Stimulated activated CD8-positive, alpha-beta memory T cell treated with anti-CD3 and anti-CD28 coated beads, Interleukin-4, amount 100 ng/mL, for 4 hours (primary cell): Measurements from ENCODE around the gene NOTCH1.
A peak's percentile ranks its signal among the peaks of the same experiment; 100 is the strongest.

ENCODE experiments used
- DNase-seq, 2 donors: peaks; one replicate each; pipeline ENCODE4 v3.0.0-alpha.2; 2020; ENCODE audit warnings: low read depth in 2 of 2, low spot score in 1 of 2

The NOTCH1 gene

GRCh38 chr9:136486131-136486530 is 59.7 kb downstream of the NOTCH1 start:
- DNase-seq, result no peak

GRCh38 chr9:136485049-136486045 is 60.5 kb downstream of the NOTCH1 start:
- DNase-seq, result peak; percentile 67 to 81

- no peak for DNase-seq
These were observed 61.4 kb downstream of the NOTCH1 start for GRCh38 chr9:136484153-136485048.

- peak; percentile 85 to 86 for DNase-seq
These were observed 62.2 kb downstream of the NOTCH1 start for GRCh38 chr9:136483589-136484152.

DNA sequence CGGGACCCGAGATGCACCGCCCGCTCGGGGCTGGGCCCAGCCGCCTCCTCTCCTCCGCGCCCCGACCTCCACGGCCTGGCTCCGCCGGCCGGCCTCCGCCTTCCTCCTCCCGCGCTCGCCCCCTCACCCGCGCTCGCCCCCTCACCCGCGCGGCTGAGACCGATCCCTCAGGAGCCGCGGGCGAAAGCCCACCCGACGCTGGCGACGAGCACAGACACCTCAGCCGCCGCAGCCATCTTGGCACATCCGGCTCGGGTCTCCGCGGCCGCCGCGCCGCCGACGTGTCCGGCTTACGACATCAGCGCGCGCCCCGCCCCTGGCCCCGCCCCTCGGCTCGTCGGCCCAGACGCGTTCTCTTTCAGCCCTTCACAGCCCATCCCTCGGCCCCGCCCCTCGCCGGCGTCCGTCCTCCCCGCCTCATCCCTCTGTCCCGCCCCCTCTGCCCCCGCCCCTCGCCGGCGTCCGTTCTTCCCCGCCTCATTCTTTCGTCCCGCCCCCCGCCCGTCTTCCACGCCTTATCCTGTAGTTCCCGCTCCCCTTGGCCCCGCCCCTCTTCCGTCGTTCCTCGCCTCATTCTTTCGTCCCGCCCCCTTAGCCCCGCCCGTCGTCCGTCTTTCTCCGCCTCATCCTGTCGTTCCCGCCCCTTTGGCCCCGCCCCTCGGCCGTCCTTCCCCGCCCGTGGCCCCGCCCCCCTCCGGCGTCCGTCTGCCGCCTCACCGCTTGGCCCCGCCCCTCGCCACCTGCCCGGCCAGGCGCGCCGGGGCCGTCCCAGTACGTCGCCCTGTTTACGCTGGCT is 62.9 kb downstream of the NOTCH1 start, which contains the start of gene SEC16A:
Gene SEC16A (minus strand): TSS at position 248 of the 796 bp plus-strand sequence. CDS start 5,425 bp downstream, outside the sequence.
- DNase-seq, result peak; percentile 99 to 100

GRCh38 chr9:136482046-136482792 is 63.6 kb downstream of the NOTCH1 start:
- DNase-seq, result no peak

- no peak for DNase-seq
These were observed 64.3 kb downstream of the NOTCH1 start for GRCh38 chr9:136481558-136481957.

GRCh38 chr9:136476369-136477150 is 69.3 kb downstream of the NOTCH1 start:
- DNase-seq, result no peak

- DNase-seq, result no peak
These were observed 70.6 kb downstream of the NOTCH1 start for GRCh38 chr9:136474974-136475865.

- DNase-seq, result no peak
These were observed 71.7 kb downstream of the NOTCH1 start for GRCh38 chr9:136474021-136474640.

GRCh38 chr9:136473354-136473721 is 72.5 kb downstream of the NOTCH1 start:
- DNase-seq, result no peak

DNA sequence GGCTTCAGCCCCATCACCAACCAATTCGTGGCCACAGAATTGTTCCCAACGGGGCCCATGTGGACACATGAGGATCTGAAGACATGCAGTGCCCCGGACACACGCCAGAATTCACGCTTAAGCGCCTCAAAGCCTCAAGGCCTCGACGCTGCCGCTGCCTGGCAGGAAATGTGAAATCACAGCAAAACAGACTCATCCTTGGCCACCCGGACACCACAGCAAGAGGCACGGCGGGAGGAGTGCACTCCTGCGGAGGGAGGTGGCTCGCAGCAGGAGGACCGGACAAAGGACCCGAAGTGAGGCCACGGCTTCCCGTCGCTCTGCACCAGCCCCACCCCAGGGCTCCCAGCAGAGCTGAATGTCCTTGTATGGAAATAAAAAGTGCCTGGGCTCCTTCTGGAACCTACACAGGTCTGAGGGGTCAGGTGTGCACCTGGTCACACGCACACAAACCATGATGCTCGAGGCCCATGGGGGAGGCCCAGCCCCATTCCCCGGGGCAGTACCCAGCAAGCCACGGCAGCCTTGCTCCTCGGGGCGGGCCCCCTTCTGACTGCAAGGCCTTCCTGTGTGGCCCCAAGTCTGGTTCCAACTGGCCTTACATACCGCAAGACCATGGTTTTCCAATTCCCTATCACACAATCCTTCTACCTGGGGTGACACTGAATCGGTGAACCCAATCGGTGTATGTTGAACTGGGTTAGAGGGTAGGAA is 73.1 kb downstream of the NOTCH1 start:
- no peak for DNase-seq

DNA sequence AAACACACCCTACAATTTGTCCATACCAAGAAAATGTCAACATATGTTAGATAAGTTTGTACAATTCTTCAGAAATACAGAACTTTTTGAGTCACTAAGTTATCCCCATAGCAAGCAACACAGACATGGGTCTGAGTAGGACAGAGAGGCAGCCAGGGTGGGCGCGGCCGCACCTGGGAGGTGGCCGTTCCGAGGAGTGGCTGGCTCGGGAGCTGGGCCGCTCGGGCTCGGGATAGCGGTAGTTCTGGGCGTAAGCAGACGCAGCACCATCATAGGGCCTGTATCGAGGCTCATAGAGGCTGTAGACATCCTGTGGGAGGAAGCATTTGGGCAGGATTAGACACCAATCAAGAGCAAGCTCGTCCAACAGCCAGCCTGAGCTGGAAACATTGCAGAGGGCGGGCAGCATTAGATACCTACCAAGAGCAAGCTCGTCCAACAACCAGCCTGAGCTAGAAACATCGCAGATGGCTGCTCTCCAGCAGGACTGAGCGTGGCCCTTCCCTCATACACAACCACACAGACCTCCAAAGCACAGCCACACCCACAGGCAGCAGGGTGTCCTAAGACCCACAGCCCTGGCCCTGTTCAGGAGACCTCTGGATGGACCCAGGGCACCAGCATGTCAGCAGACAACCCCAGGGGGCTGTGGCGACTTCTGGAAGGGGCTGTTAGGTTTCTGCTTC is 73.9 kb downstream of the NOTCH1 start:
- DNase-seq, result no peak

GRCh38 chr9:136470792-136471469 is 74.9 kb downstream of the NOTCH1 start:
- no peak for DNase-seq

GRCh38 chr9:136470356-136470755 is 75.5 kb downstream of the NOTCH1 start:
- no peak for DNase-seq

DNA sequence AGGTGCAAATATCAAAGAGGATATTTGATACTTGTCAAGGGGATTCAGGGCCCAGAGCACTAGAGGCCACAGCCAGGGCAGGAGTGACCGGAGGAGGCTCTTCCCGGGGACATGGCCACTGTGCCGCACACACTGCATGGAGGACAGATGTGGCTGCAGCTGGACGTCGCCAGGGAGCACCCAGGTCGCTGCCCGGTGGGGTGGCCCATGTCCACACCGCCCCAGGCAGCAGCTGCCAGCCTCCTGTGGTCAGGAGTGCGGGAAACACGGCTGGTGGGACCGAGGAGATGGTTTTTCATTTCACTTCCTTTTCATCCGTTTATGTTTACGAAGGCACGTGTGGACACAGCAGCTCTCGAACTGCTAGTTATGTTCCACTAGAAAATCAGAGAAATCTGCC is 78.1 kb downstream of the NOTCH1 start:
- no peak for DNase-seq
